Measurements from ENCODE around the gene L2HGDH.
A peak's percentile ranks its signal among the peaks of the same experiment; 100 is the strongest.
"Not testable (repeated sequence)": the region's sequence is repeated elsewhere in the genome, so short reads cannot be mapped to it uniquely, and the experiment has no call there.

The L2HGDH gene

GRCh38 chr14:50339178-50339804 lies 27.3 kb upstream of the L2HGDH start:
- no peak for DNase-seq (ENCODE audit: low spot score)

DNA sequence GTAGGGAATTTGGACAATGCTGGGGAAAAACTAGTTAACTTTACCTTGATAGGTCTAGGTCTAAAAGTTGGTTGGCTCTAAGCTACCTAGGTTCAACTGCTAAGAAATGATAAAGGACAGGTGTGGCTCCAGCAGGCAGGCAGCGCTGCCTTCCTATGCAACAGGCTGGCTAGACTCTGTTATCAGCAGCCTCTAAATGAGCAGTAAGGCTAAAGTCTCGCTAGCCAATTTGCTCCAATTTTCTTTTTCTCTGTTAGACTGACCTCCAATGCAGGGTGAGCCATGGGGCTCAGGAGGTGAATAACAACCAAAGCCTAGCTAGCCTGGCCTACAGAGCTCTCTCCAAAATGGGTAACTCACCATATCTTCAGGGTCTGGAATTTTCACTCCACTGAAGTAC lies 26.6 kb upstream of the L2HGDH start:
- DNase-seq (ENCODE audit: low spot score) = no peak

- DNase-seq (ENCODE audit: low spot score) = peak; percentile 63
Measured at GRCh38 chr14:50335989-50336824, 24.2 kb upstream of the L2HGDH start.

- peak; percentile 79 for DNase-seq (ENCODE audit: low spot score)
Measured at GRCh38 chr14:50335389-50335788, 23.4 kb upstream of the L2HGDH start.

DNA sequence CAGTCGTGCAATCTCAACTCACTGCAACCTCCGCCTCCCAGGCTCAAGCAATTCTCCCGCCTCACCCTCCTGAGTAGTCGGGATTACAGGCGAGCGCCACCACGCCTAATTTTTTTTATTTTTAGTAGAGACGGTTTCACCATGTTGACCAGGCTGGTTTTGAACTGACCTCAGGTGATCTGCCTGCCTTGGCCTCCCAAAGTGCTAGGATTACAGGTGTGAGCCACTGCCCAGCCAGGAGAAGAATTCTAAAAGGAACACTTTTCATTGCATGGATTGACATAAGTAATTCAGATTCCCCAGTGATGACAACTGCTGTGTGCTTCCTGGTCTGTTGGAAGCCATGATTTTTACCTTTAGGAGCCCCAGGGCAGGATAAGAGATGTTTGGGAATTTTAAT lies 22.2 kb upstream of the L2HGDH start:
- DNase-seq (ENCODE audit: low spot score) = no peak

DNA sequence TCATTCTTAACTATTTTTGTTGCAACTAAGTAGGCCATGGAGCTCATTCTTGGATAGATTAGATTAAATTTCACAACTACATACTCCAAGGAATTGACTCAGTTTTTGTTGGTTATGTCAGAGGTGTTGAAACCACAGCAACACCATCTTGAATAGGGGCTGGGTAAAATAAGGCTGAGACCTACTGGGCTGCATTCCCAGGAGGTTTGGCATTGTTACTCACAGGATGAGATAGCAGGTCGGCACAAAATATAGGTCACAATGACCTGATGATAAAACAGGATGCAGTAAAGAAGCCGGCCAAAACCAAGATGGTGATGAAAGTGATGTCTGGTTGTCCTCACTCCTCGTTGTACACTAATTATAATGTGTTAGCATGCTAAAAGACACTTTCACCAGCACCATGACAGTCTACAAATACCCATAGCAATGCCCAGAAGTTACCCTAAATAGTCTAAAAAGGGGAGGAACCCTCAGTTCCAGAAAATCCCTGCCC lies 21.0 kb upstream of the L2HGDH start:
- DNase-seq (ENCODE audit: low spot score) = no peak

DNA sequence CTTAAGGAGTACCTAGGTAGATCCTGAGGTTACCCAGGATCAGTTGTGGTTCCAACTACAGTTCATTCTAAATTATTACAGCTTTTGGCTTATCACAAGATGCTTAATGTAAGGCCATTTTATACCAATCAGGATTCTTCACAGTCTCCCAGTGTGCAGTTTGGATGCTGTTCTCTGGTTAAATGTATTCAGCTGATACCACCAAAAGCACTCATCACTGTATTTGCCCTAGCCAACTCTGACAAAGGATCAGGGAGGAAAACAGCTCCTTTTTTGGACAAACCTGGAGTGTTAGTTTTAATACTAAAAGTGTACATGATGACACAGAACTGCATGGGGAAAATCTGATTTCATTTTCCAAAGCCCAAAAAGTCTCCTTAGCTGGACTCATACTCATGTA lies 19.6 kb upstream of the L2HGDH start:
- DNase-seq (ENCODE audit: low spot score) = no peak

- peak; percentile 73 for DNase-seq (ENCODE audit: low spot score)
Measured at GRCh38 chr14:50321009-50321660, 9.1 kb upstream of the L2HGDH start.

GRCh38 chr14:50320283-50320682 lies 8.3 kb upstream of the L2HGDH start:
- DNase-seq (ENCODE audit: low spot score) = no peak

GRCh38 chr14:50319721-50320120 lies 7.7 kb upstream of the L2HGDH start:
- no peak for DNase-seq (ENCODE audit: low spot score)

DNA sequence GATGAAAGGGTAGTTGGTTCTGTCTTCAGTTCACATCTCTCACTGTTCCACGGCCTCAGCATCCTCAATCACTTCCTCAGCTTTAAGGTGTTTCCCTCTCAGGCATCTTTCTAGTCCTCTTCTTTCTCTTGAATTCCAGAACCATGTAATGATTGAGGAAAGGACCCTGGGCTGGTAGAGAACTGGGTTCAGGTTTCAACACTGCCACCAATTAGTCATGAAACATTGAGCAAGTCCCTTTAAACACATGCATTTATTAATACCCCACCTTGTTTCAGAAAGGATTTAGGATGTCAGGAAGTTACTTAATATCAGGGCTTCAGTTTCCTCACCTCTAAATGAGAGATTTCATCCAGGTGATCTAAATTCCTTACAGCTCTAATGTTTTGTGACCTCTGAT lies 7.3 kb upstream of the L2HGDH start:
- DNase-seq (ENCODE audit: low spot score) = no peak

GRCh38 chr14:50318031-50318626 lies 6.1 kb upstream of the L2HGDH start:
- no peak for DNase-seq (ENCODE audit: low spot score)

DNA sequence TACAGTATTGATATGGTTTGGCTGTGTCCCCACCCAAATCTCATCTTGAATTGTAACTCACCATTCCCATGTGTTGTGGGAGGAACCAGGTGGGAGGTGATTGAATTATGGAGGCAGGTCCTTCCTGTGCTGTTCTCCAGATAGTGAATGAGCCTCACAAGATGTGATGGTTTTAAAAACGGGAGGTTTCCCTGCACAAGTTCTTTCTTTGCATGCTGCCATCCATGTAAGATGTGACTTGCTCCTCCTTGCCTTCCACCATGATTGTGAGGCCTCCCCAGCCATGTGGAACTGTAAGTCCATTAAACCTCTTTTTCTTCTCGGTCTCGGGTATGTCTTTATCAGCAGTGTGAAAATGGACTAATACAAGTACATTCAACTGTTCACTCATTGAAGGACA lies 2.1 kb upstream of the L2HGDH start:
- DNase-seq (ENCODE audit: low spot score) = not testable (repeated sequence)

- DNase-seq (ENCODE audit: low spot score) = no peak
Measured at GRCh38 chr14:50312734-50313054, 665 bp upstream of the L2HGDH start.

DNA sequence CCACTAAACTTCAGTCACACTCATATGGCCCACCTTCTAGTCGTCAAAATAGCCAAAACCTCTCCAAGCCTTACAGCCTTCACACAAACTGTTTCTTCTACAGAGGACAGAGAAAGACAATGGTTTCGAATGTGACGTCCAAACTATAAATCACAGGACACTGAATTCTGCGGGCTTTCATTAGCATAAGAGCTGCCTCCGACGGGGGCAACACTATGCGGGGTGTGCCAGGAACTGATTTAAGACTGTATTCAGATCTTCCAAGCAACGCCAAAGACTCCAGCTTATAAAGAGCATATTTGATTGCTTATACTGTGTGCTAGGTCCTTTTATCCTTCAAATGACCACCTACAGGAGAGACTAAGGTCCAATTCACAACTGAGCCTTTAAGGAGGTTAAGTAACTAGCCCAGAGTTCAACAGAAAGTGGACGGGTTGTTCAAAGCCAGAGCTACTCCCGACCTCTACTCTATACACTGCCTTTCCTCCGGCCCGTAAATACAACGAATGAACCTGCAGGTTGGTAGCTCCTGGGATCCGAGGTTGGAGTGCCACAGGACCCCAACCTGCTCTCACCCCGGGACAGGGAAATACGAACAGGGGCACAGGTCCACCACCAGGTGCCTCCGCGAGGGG lies 575 bp downstream of the L2HGDH start:
- no peak for DNase-seq (ENCODE audit: low spot score)

DNA sequence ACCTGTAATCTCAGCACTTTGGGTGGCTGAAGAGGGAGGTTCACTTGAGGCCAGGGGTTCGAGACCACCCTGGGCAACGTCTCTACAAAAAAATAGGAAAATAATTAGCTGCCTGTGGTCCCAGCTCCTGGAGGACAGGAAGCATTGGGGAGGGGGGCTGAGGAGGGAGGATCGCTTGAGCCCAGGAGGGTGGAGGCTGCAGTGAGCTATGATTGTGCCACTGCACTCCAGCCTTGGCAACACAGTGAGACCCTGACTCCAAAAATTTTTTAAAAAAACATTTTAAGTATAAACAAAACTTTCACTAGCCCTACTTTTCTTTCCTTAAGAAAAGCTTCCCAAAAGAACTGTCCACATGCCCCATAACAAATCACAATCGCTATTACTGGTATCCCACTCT lies 1.6 kb downstream of the L2HGDH start:
- no peak for DNase-seq (ENCODE audit: low spot score)

- no peak for DNase-seq (ENCODE audit: low spot score)
Measured at GRCh38 chr14:50308363-50308915, 3.6 kb downstream of the L2HGDH start.

DNA sequence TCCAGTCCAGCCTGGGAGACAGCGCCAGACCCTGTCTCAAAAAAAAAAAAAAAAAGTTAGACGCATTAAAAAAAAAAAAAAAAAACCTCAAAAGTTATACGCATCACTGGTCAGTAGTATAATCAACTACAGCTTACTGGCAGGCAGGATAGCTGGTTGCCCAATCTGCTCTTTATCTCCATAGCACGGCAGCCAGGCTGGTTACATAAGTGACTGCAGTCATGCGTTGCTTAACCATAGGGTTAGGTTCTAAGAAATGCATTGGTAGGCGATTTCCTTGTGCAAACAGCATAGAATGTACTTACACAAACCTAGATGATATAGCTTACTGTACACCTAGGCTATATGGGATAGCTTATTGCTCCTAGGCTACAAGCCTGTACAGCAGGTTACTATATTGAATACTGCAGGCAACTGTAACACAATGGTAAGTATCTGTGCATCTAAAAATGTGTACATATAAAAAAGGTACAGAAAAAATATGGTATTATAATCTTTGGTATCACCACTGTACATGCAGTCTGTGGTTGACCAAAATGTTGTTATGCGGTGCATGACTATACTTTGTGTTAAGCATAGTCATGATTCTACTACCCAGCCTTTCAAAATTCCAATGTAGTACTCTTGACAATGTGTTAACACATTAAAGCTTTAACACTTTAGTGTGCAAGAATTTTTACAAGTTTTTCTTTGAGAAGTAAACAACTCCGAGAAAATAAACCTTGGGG lies 8.1 kb downstream of the L2HGDH start:
- DNase-seq (ENCODE audit: low spot score) = no peak

DNA sequence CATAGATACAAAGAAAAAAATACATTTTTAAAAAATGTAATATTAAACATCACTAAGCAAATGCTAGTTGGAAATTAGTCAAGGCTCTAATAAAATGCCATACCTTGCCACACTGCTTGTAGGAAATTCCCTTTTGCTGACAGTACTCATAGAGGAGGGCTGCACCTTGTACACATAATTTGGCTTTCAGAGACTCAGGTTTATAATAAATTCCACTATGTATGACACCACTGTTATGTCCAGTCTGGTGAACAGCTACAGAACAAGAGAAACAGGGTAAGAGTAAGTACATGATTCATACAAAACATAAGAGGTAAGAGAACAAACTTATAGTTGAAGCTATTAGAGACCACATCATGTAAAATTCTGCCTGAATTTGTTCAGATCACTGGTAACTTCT lies 10.1 kb downstream of the L2HGDH start:
- no peak for DNase-seq (ENCODE audit: low spot score)

- DNase-seq (ENCODE audit: low spot score) = no peak
Measured at GRCh38 chr14:50299585-50299984, 12.4 kb downstream of the L2HGDH start.

GRCh38 chr14:50290306-50290705 lies 21.7 kb downstream of the L2HGDH start:
- no peak for DNase-seq (ENCODE audit: low spot score)

Data from D341Med (cell line).